ENCODE data around the gene SERPINB4.
"Not testable (repeated sequence)": the region's sequence is repeated elsewhere in the genome, so short reads cannot be mapped to it uniquely, and the experiment has no call there.

The SERPINB4 gene

GRCh38 chr18:63646936-63647335 lies 2.9 kb upstream of the SERPINB4 start:
- Histone ChIP-seq H3K4me3 (ENCODE audit: low read depth, low read length) (no peak overlapping the region), H3K27me3 (ENCODE audit: control insufficient read depth, insufficient read depth, low read length) (no peaks in the 10 kb centered on the region), H3K4me1 (no peaks in the 10 kb centered on the region), H2AFZ (no peak overlapping the region), H3K9ac (no peak overlapping the region), H3K36me3 (ENCODE audit: control insufficient read depth, insufficient read depth, low read length) (no peaks in the 10 kb centered on the region), H3K79me2 (no peaks in the 10 kb centered on the region), H3K9me3 (ENCODE audit: control insufficient read depth, low read length) (no peaks in the 10 kb centered on the region), H3K4me2 (ENCODE audit: low read length) (no peak overlapping the region), H3K27ac (no peak overlapping the region)
- TF ChIP-seq CTCF (IDR thresholded peaks at IDR 0.05), result no peak

- not testable (repeated sequence) for H3K27me3 ChIP-seq (ENCODE audit: control insufficient read depth, insufficient read depth, low read length); H3K9me3 ChIP-seq (ENCODE audit: control insufficient read depth, low read length); H3K79me2 ChIP-seq; H3K36me3 ChIP-seq (ENCODE audit: control insufficient read depth, insufficient read depth, low read length); H3K4me3 ChIP-seq (ENCODE audit: low read depth, low read length); H3K4me1 ChIP-seq; H3K27ac ChIP-seq; H3K4me2 ChIP-seq (ENCODE audit: low read length); H3K9ac ChIP-seq; H2AFZ ChIP-seq
Measured at GRCh38 chr18:63644694-63645093, 638 bp upstream of the SERPINB4 start.

GRCh38 chr18:63642668-63643356 lies 1.2 kb downstream of the SERPINB4 start:
- not testable (repeated sequence) for H3K9ac ChIP-seq; H3K4me2 ChIP-seq (ENCODE audit: low read length); H3K27ac ChIP-seq; H3K4me1 ChIP-seq; H3K79me2 ChIP-seq; H3K36me3 ChIP-seq (ENCODE audit: control insufficient read depth, insufficient read depth, low read length); H3K27me3 ChIP-seq (ENCODE audit: control insufficient read depth, insufficient read depth, low read length); H3K9me3 ChIP-seq (ENCODE audit: control insufficient read depth, low read length); H2AFZ ChIP-seq; H3K4me3 ChIP-seq (ENCODE audit: low read depth, low read length)

- not testable (repeated sequence) for H3K9ac ChIP-seq; H3K4me1 ChIP-seq; H3K79me2 ChIP-seq; H3K9me3 ChIP-seq (ENCODE audit: control insufficient read depth, low read length); H3K27me3 ChIP-seq (ENCODE audit: control insufficient read depth, insufficient read depth, low read length); H3K4me2 ChIP-seq (ENCODE audit: low read length); H2AFZ ChIP-seq; H3K36me3 ChIP-seq (ENCODE audit: control insufficient read depth, insufficient read depth, low read length); H3K27ac ChIP-seq; H3K4me3 ChIP-seq (ENCODE audit: low read depth, low read length)
Measured at GRCh38 chr18:63641157-63641680, 2.8 kb downstream of the SERPINB4 start.

- H3K79me2 ChIP-seq, result no peaks in the 10 kb centered on the region
- H3K27me3 ChIP-seq (ENCODE audit: control insufficient read depth, insufficient read depth, low read length), result no peaks in the 10 kb centered on the region
- H3K4me2 ChIP-seq (ENCODE audit: low read length), result no peak overlapping the region
- no peaks in the 10 kb centered on the region for H3K4me1 ChIP-seq
- no peaks in the 10 kb centered on the region for H3K9me3 ChIP-seq (ENCODE audit: control insufficient read depth, low read length)
- no peak overlapping the region for H3K4me3 ChIP-seq (ENCODE audit: low read depth, low read length)
- no peak overlapping the region for H3K27ac ChIP-seq
- TF ChIP-seq CTCF (IDR thresholded peaks at IDR 0.05), result no peak
- no peaks in the 10 kb centered on the region for H3K36me3 ChIP-seq (ENCODE audit: control insufficient read depth, insufficient read depth, low read length)
- no peak overlapping the region for H3K9ac ChIP-seq
- H2AFZ ChIP-seq, result no peak overlapping the region
Measured at GRCh38 chr18:63637703-63638102, 6.4 kb downstream of the SERPINB4 start.

- no peak overlapping the region for H3K4me2 ChIP-seq (ENCODE audit: low read length)
- H3K36me3 ChIP-seq (ENCODE audit: control insufficient read depth, insufficient read depth, low read length), result no peaks in the 10 kb centered on the region
- no peak overlapping the region for H2AFZ ChIP-seq
- H3K9me3 ChIP-seq (ENCODE audit: control insufficient read depth, low read length), result no peaks in the 10 kb centered on the region
- H3K79me2 ChIP-seq, result no peaks in the 10 kb centered on the region
- no peak overlapping the region for H3K9ac ChIP-seq
- no peak overlapping the region for H3K4me3 ChIP-seq (ENCODE audit: low read depth, low read length)
- H3K27me3 ChIP-seq (ENCODE audit: control insufficient read depth, insufficient read depth, low read length), result no peaks in the 10 kb centered on the region
- H3K27ac ChIP-seq, result no peak overlapping the region
- no peak for TF ChIP-seq CTCF (IDR thresholded peaks at IDR 0.05)
- H3K4me1 ChIP-seq, result no peaks in the 10 kb centered on the region
Measured at GRCh38 chr18:63627819-63628218, 16.2 kb downstream of the SERPINB4 start.
